ENCODE measurements around the gene TCF7L2. TPM values are rescaled to one million over a fixed set of nuclear protein-coding genes. Genes with fewer than 3 reads are reported as not detected.

TCF7L2 gene
- total RNA-seq, 3 donors from 2014 or later = 33.1 to 44.2 (median 34.1) TPM

DNA sequence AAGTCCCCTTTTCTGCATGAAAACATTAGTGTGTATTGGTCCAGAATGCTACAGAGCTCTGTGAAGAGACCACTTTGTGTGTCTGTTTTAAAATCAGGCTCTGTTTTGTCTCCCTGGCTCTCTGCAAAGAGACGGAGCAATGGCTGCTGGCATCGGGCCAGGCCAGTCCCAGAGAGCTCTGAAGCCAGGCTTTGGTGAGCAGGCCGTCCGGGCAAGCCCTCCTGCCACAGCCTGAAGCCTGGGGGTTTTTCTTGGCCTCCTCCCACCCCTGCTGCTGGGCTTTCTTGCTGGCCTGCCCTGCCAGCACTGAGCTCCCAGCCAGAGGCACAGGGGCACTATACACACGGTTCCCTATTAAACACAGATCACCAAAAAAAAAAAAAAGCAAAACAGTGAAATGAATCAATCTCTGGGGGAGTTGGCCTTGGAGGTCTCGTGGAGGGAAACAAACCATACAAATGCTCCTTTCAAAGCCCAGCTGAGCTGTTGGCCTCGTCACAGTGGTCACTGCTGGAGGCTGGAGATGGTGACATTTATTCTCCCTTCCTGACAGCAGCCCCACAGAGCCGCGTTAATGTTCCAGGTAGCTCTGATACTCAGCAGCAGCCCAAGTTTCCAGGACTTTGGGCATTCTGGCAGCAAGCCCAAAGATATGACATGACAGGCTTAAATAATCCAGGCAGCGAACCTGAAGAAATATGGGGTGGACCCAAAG lies 237.2 kb downstream of the TCF7L2 start:
- no peak for DNase-seq (ENCODE audit: low spot score in 2 of 2)
- no peaks in the 10 kb centered on the region for H3K9me3 ChIP-seq
- no peak for TF ChIP-seq POLR2A (IDR thresholded peaks at IDR 0.05)
- TF ChIP-seq POLR2AphosphoS5 (IDR thresholded peaks at IDR 0.05) = no peak
- TF ChIP-seq, protein P1, sequence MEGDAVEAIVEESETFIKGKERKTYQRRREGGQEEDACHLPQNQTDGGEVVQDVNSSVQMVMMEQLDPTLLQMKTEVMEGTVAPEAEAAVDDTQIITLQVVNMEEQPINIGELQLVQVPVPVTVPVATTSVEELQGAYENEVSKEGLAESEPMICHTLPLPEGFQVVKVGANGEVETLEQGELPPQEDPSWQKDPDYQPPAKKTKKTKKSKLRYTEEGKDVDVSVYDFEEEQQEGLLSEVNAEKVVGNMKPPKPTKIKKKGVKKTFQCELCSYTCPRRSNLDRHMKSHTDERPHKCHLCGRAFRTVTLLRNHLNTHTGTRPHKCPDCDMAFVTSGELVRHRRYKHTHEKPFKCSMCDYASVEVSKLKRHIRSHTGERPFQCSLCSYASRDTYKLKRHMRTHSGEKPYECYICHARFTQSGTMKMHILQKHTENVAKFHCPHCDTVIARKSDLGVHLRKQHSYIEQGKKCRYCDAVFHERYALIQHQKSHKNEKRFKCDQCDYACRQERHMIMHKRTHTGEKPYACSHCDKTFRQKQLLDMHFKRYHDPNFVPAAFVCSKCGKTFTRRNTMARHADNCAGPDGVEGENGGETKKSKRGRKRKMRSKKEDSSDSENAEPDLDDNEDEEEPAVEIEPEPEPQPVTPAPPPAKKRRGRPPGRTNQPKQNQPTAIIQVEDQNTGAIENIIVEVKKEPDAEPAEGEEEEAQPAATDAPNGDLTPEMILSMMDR (IDR thresholded peaks at IDR 0.05) = no peak
- H3K4me3 ChIP-seq = no peak overlapping the region
- no peak overlapping the region for H3K27ac ChIP-seq
- H3K27me3 ChIP-seq = no peaks in the 10 kb centered on the region
- intact Hi-C loops (cut with DNase I; ENCODE audit: low total_unique reads) = no loop called here
- H3K4me1 ChIP-seq = no peaks in the 10 kb centered on the region
- no peaks in the 10 kb centered on the region for H3K36me3 ChIP-seq

DNA sequence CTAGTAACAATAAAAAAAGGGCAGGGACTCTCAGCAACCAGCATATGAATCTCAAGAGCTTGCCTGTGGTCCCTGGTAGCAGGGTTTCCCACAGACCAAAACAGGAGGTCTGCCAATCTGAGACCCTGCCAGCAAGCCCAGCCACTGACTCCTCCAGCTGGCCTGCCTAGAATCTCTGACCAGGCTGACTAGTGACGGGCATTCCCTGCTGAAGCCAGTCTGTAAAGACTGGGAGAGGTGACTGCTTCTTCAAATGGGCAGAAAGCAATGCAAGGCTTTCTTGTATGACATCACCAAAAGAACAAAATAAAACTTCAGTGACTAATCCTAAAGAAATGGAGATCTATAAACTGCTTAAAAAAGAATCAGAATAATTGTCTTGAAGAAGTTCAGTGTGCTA lies 249.4 kb downstream of the TCF7L2 start:
- intact Hi-C loops (cut with DNase I; ENCODE audit: low total_unique reads) = no loop called here
- TF ChIP-seq, protein P1 (IDR thresholded peaks at IDR 0.05) = no peak
- TF ChIP-seq POLR2AphosphoS5 (IDR thresholded peaks at IDR 0.05) (no peak), POLR2A (IDR thresholded peaks at IDR 0.05) (no peak)
- no peaks in the 10 kb centered on the region for H3K4me1 ChIP-seq
- no peaks in the 10 kb centered on the region for H3K9me3 ChIP-seq
- DNase-seq (ENCODE audit: low spot score in 2 of 2) = no peak
- H3K36me3 ChIP-seq = no peaks in the 10 kb centered on the region
- H3K4me3 ChIP-seq = no peak overlapping the region
- H3K27me3 ChIP-seq = no peaks in the 10 kb centered on the region
- no peak overlapping the region for H3K27ac ChIP-seq

DNA sequence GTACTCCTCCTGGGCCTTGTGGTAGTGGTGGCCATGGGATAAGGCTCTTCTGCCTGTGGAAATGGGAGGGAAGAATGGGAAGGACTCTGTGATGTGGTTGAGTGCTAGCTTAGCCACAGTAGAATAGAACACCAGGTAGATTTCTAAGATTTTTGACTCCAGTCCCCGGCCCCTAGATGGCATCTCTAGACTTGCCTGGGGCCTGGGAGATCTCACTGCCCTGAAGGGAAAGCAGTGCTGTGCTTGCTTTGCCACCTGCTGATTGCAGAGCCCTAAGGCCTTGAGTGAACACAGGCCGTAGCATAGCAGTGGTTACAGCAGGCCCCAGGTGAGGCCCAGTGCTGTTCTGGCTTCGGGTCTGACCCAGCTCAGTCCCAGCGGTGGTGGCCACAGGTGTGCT lies 252.0 kb downstream of the TCF7L2 start:
- no peaks in the 10 kb centered on the region for H3K36me3 ChIP-seq
- no peak overlapping the region for H3K4me3 ChIP-seq
- no peak for DNase-seq (ENCODE audit: low spot score in 2 of 2)
- H3K27me3 ChIP-seq = no peaks in the 10 kb centered on the region
- no peaks in the 10 kb centered on the region for H3K4me1 ChIP-seq
- H3K9me3 ChIP-seq = peaks cover 11 to 21% of the 10 kb centered on the region in 2 donors
- intact Hi-C loops (cut with DNase I; ENCODE audit: low total_unique reads) = no loop called here
- TF ChIP-seq POLR2AphosphoS5 (IDR thresholded peaks at IDR 0.05) = no peak
- TF ChIP-seq, protein P1 (IDR thresholded peaks at IDR 0.05) = no peak
- no peak for TF ChIP-seq POLR2A (IDR thresholded peaks at IDR 0.05)
- H3K27ac ChIP-seq = no peak overlapping the region

DNA sequence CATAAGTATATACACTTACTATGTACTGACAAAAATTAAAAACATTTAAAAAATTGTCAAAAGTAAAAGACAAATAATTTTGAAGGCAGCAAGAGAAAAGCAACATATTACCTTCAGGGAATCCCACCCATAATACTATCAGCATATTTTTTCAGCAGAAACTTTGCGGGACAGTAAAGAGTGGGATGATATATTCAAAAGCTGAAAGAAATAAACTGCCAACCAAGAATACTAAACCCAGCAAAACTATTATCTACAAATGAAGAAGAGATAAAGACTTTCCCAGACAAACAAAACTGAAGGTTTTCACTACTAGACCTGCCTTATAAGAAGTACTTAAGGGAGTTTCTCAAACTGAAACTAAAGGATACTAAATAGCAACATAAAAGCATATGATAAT lies 257.9 kb downstream of the TCF7L2 start:
- H3K9me3 ChIP-seq = peaks cover 14 to 32% of the 10 kb centered on the region in 2 donors
- H3K27me3 ChIP-seq = no peaks in the 10 kb centered on the region
- H3K36me3 ChIP-seq = no peaks in the 10 kb centered on the region
- H3K4me1 ChIP-seq = no peaks in the 10 kb centered on the region
- no peak for DNase-seq (ENCODE audit: low spot score in 2 of 2)
- H3K27ac ChIP-seq = no peak overlapping the region
- intact Hi-C loops (cut with DNase I; ENCODE audit: low total_unique reads) = no loop called here
- TF ChIP-seq POLR2A (IDR thresholded peaks at IDR 0.05) (no peak), POLR2AphosphoS5 (IDR thresholded peaks at IDR 0.05) (no peak)
- TF ChIP-seq, protein P1 (IDR thresholded peaks at IDR 0.05) = no peak
- no peak overlapping the region for H3K4me3 ChIP-seq

DNA sequence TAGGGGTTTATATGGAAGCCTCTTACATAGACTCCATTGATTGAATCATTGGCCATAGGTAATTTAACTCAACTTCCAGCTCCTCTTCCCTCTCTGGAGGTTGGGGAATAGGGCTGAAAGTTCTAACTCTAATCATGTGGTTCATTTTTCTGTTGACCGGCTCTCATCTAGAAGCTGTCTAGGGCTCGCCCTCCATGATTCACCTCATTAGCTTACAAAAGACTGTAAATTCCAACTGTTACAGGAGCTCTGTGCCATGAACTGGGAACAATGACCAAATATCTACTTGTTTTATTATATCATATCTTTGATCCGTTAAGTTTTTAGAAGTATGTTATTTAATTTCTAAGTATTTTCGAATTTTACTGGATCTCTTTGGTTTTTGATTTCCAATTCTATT lies 263.0 kb downstream of the TCF7L2 start:
- Histone ChIP-seq H3K4me1 (no peaks in the 10 kb centered on the region), H3K36me3 (no peaks in the 10 kb centered on the region), H3K27ac (no peak overlapping the region), H3K9me3 (peaks cover 0 to under 1% of the 10 kb centered on the region in 2 donors), H3K4me3 (no peak overlapping the region), H3K27me3 (no peaks in the 10 kb centered on the region)
- TF ChIP-seq, protein P1 (IDR thresholded peaks at IDR 0.05) = no peak
- intact Hi-C loops (cut with DNase I; ENCODE audit: low total_unique reads) = no loop called here
- DNase-seq (ENCODE audit: low spot score in 2 of 2) = no peak
